DND-41 (cell line): ENCODE data around the gene PAK4.

Experiments
- ATAC-seq: fragments of 200-7000 bp; cut with Tn5 transposase; 3 replicates; pipeline ENCODE4 v1.9.1; 2021; ENCODE audit warnings: low read depth; ENCODE audit not compliant: insufficient read depth
- DNase-seq: peaks from one replicate; pipeline ENCODE4 v3.0.0-alpha.2; 2020
- H2AFZ ChIP-seq: 2 replicates; pipeline ENCODE4 v1.6.0; 2012; ENCODE audit warnings: low read depth, low read length
- H3K27ac ChIP-seq: 2 replicates; pipeline ENCODE4 v1.5.1; 2012; ENCODE audit warnings: low read length, inconsistent platforms
- H3K27me3 ChIP-seq: fragments of 200-600 bp; sonication (generic); 2 replicates; pipeline ENCODE4 v1.6.0; 2012; ENCODE audit warnings: low read length, mild to moderate bottlenecking, inconsistent platforms; ENCODE audit not compliant: insufficient read depth, poor library complexity
- H3K36me3 ChIP-seq: 2 replicates; pipeline ENCODE4 v1.5.1; 2012; ENCODE audit warnings: low read length, inconsistent platforms; ENCODE audit not compliant: insufficient read depth
- H3K4me1 ChIP-seq: 2 replicates; pipeline ENCODE4 v1.5.1; 2012; ENCODE audit warnings: mild to moderate bottlenecking, low read length; ENCODE audit not compliant: insufficient read depth
- H3K4me2 ChIP-seq: 2 replicates; pipeline ENCODE4 v1.6.0; 2012; ENCODE audit warnings: mild to moderate bottlenecking, moderate library complexity, low read length, inconsistent platforms; ENCODE audit not compliant: insufficient read depth
- H3K4me3 ChIP-seq, 2 experiments: fragments of 200-600 bp in 1 of 2; shearing (Covaris generic) in 1 of 2; 2 replicates each; pipeline ENCODE4 v1.5.1; 2012 to 2016; ENCODE audit warnings: inconsistent platforms in 2 of 2, low read length in 2 of 2, mild to moderate bottlenecking in 2 of 2, low read depth in 1 of 2, moderate library complexity in 1 of 2
- H3K79me2 ChIP-seq: 2 replicates; pipeline ENCODE4 v1.6.0; 2012; ENCODE audit warnings: low read length, inconsistent platforms; ENCODE audit not compliant: insufficient read depth
- H3K9ac ChIP-seq: 2 replicates; pipeline ENCODE4 v1.6.0; 2012; ENCODE audit warnings: low read depth, mild to moderate bottlenecking, inconsistent platforms, low read length, moderate library complexity
- H3K9me3 ChIP-seq: 2 replicates; pipeline ENCODE4 v1.5.1; 2012; ENCODE audit warnings: low read length, moderate library complexity, mild to moderate bottlenecking, inconsistent platforms; ENCODE audit not compliant: insufficient read depth, severe bottlenecking
- H4K20me1 ChIP-seq: 2 replicates; pipeline ENCODE4 v1.6.0; 2012; ENCODE audit warnings: low read length; ENCODE audit not compliant: insufficient read depth
- EZH2 ChIP-seq: IDR thresholded peaks from 3 replicates; pipeline ENCODE4 v1.6.1; 2012; ENCODE audit warnings: borderline replicate concordance, low read depth, mild to moderate bottlenecking, moderate library complexity, low read length, inconsistent platforms; ENCODE audit not compliant: severe bottlenecking
- TF ChIP-seq, protein P1 (sequence below): IDR thresholded peaks from 2 replicates; pipeline ENCODE4 v1.5.1; 2012; ENCODE audit warnings: borderline replicate concordance, low read length, moderate library complexity, mild to moderate bottlenecking; ENCODE audit not compliant: poor library complexity, severe bottlenecking; ENCODE audit errors: extremely low read depth

The PAK4 gene

DNA sequence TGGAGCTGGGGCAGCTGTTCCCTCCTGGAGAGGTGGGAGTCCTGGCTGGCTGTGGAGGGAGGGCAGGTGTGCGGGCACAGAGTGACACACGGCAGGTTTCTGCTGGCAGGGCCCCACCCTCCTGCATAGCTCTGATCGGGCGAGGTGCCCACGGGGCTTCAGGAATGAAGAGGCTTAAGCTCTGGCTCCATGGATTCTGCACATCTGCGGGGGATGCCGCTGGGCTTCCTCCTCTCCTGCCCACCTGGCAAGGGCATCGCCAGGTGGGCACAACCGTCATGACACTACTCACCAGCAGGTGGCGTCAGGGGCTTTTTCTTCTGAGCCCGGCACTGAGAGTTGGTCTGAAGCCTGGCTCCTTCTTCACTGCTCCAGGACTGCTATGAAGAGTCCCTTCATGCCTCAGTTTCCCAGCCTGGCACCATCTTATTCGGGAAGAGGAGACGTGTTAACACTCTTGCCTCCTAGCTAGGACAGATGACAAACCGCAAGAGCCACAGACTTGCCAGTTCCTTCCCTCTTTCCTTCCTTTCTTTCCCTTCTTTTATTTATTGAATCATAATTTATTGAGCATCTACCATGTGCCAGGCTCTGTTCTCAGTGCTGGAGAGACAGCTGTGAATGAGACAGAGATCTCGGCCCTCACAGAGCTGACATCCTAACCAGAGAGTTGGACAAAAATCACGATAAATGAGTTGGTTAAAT lies 15.2 kb upstream of the PAK4 start:
- ATAC-seq (peak; percentile 88), DNase-seq (peak; percentile 71)
- no peak overlapping the region for H3K27ac ChIP-seq
- H3K9me3 ChIP-seq, result no peaks in the 10 kb centered on the region
- no peaks in the 10 kb centered on the region for H3K27me3 ChIP-seq
- H2AFZ ChIP-seq, result no peak overlapping the region
- no peak overlapping the region for H3K4me2 ChIP-seq
- H4K20me1 ChIP-seq, result no peaks in the 10 kb centered on the region; the same call in 1 of the 2 replicates
- no peak overlapping the region for H3K4me3 ChIP-seq
- TF ChIP-seq EZH2, result no peak
- TF ChIP-seq, protein P1, sequence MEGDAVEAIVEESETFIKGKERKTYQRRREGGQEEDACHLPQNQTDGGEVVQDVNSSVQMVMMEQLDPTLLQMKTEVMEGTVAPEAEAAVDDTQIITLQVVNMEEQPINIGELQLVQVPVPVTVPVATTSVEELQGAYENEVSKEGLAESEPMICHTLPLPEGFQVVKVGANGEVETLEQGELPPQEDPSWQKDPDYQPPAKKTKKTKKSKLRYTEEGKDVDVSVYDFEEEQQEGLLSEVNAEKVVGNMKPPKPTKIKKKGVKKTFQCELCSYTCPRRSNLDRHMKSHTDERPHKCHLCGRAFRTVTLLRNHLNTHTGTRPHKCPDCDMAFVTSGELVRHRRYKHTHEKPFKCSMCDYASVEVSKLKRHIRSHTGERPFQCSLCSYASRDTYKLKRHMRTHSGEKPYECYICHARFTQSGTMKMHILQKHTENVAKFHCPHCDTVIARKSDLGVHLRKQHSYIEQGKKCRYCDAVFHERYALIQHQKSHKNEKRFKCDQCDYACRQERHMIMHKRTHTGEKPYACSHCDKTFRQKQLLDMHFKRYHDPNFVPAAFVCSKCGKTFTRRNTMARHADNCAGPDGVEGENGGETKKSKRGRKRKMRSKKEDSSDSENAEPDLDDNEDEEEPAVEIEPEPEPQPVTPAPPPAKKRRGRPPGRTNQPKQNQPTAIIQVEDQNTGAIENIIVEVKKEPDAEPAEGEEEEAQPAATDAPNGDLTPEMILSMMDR, result peak; percentile 86
- H3K36me3 ChIP-seq, result no peaks in the 10 kb centered on the region
- H3K9ac ChIP-seq, result no peak overlapping the region
- no peaks in the 10 kb centered on the region for H3K79me2 ChIP-seq
- no peaks in the 10 kb centered on the region for H3K4me1 ChIP-seq

DNA sequence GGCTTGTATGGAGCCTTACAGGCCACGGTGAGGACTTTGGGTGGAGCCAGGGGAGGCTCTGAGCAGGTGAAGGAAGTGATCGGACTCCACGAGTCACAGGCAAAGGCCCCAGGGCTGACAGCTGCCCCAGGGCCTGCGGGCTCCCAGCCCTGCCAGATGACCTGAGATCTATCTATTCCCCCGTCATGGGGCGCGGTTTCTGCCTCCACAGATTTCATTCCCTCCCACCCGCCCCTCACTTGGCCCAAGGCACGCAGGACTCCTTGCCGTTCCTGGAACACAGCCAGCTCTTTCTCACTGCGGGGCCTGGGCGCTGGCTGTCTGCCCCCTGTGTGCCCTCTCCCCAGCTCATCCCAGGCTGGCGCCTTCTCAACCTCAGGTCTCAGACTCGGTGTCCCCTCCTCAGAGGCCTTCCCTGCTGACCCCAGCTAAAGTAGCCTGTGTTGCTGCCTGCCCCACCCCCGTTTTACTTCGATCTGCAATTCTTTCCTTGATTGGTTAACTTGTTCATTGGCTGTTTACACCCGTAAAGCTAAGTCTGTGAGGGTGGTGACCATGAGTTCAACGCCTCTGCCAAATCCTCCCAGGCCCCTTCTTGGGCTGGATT lies 13.9 kb upstream of the PAK4 start:
- no peak overlapping the region for H3K9ac ChIP-seq
- H3K27ac ChIP-seq, result no peak overlapping the region
- ATAC-seq (no peak), DNase-seq (no peak)
- H3K4me3 ChIP-seq, result no peak overlapping the region
- no peak overlapping the region for H2AFZ ChIP-seq
- H3K9me3 ChIP-seq, result no peaks in the 10 kb centered on the region
- no peaks in the 10 kb centered on the region for H3K79me2 ChIP-seq
- H3K36me3 ChIP-seq, result no peaks in the 10 kb centered on the region
- no peak for TF ChIP-seq EZH2
- TF ChIP-seq, protein P1, result no peak
- H3K27me3 ChIP-seq, result no peaks in the 10 kb centered on the region
- H3K4me2 ChIP-seq, result no peak overlapping the region
- no peaks in the 10 kb centered on the region for H3K4me1 ChIP-seq
- no peaks in the 10 kb centered on the region; the same call in 1 of the 2 replicates for H4K20me1 ChIP-seq

DNA sequence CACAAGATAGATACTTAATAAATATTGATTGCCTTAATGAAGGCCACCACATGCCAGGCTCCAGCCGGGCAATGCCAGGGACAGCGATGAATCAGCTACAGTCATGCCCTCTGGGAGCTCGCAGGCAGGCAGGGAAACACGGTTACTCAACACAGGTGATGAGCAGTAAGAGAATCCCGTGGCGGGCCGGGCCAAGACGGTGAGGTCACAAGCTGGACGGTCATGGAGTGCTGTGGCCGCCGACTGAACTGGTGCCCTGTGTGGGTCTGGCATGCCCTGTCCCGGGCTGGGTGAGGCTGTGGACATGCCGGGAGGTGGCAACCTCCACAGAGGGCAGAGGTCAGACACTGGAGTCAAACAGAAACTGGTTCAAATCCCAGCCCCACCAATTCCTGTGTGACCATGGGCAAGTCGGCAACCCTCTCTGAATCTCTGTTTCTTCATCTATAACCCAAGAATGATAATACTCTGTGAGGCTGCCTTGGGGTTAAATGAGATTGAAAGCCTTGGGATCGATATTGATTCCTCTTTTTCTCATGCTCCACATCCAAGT lies 13.2 kb upstream of the PAK4 start:
- Histone ChIP-seq H3K27me3 (no peaks in the 10 kb centered on the region), H3K9ac (no peak overlapping the region), H3K4me2 (no peak overlapping the region), H3K36me3 (no peaks in the 10 kb centered on the region), H3K9me3 (no peaks in the 10 kb centered on the region), H2AFZ (no peak overlapping the region), H4K20me1 (no peaks in the 10 kb centered on the region; the same call in 1 of the 2 replicates), H3K4me3 (no peak overlapping the region), H3K79me2 (no peaks in the 10 kb centered on the region), H3K4me1 (no peaks in the 10 kb centered on the region), H3K27ac (no peak overlapping the region)
- ATAC-seq, result no peak
- DNase-seq, result no peak
- no peak for TF ChIP-seq EZH2
- TF ChIP-seq, protein P1, result no peak
